Measurements from ENCODE around the gene BEND2. TPM values are rescaled to one million over a fixed set of nuclear protein-coding genes. Genes with fewer than 3 reads are reported as not detected.

BEND2 gene
- total and polyA plus RNA-seq, 12 donors, result 0.08 to 0.10 TPM; not detected in 10

- WGBS, 2 donors, result 51 to 54% methylated on average over 4 of the region's 4 CpGs
- intact Hi-C loops (cut with DNase I), result no loop called here
- no peak for DNase-seq
Observed at GRCh38 chrX:18160369-18160768, 60.3 kb downstream of the BEND2 start.

DNA sequence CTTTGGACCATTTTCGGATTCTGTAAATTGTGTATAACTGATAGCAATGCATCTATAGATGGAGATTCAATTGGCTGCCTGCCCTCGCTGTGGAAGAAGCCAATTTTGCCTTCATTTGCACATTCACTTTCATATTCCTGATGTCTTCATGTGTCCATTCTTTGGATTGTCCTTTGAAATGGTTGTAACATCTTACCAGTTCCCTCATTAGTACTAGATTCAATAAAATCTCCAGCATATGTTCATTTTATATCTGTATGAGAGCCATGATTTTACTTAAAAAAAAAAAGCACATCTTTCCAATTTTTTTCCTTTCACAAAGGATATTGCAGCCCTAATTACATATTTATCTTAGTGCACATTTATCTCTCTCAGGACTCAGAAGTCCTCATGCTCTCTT is 61.7 kb downstream of the BEND2 start:
- no peak overlapping the region for H3K27ac ChIP-seq
- WGBS, 2 donors, result 80 to 82% methylated on average over 2 of the region's 2 CpGs
- ATAC-seq (no peak), DNase-seq (no peak)
- H3K4me1 ChIP-seq, result no peaks in the 10 kb centered on the region
- H3K9me3 ChIP-seq, result no peaks in the 10 kb centered on the region
- peaks cover 0 to 17% (median 0%) of the 10 kb centered on the region in 7 donors for H3K27me3 ChIP-seq
- intact Hi-C loops (cut with DNase I), result no loop called here
- H3K4me3 ChIP-seq, result no peak overlapping the region
- H3K36me3 ChIP-seq, result no peaks in the 10 kb centered on the region
- TF ChIP-seq, protein P1, sequence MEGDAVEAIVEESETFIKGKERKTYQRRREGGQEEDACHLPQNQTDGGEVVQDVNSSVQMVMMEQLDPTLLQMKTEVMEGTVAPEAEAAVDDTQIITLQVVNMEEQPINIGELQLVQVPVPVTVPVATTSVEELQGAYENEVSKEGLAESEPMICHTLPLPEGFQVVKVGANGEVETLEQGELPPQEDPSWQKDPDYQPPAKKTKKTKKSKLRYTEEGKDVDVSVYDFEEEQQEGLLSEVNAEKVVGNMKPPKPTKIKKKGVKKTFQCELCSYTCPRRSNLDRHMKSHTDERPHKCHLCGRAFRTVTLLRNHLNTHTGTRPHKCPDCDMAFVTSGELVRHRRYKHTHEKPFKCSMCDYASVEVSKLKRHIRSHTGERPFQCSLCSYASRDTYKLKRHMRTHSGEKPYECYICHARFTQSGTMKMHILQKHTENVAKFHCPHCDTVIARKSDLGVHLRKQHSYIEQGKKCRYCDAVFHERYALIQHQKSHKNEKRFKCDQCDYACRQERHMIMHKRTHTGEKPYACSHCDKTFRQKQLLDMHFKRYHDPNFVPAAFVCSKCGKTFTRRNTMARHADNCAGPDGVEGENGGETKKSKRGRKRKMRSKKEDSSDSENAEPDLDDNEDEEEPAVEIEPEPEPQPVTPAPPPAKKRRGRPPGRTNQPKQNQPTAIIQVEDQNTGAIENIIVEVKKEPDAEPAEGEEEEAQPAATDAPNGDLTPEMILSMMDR (IDR thresholded peaks at IDR 0.05), result no peak

More at GRCh38 chrX:18160369-18160768, 60.3 kb downstream of the BEND2 start:
- peak in 2 of 8 donors; percentile 35 to 50 for ATAC-seq
- no peaks in the 10 kb centered on the region for H3K9me3 ChIP-seq
- H3K4me3 ChIP-seq, result no peak overlapping the region
- H3K36me3 ChIP-seq, result no peaks in the 10 kb centered on the region
- H3K27me3 ChIP-seq, result peaks cover 0 to 20% (median 0%) of the 10 kb centered on the region in 7 donors
- no peak overlapping the region for H3K27ac ChIP-seq
- TF ChIP-seq, protein P1 (IDR thresholded peaks at IDR 0.05), result no peak
- H3K4me1 ChIP-seq, result no peaks in the 10 kb centered on the region

- DNase-seq, result no peak
Observed at GRCh38 chrX:18151649-18152048, 69.0 kb downstream of the BEND2 start.

DNA sequence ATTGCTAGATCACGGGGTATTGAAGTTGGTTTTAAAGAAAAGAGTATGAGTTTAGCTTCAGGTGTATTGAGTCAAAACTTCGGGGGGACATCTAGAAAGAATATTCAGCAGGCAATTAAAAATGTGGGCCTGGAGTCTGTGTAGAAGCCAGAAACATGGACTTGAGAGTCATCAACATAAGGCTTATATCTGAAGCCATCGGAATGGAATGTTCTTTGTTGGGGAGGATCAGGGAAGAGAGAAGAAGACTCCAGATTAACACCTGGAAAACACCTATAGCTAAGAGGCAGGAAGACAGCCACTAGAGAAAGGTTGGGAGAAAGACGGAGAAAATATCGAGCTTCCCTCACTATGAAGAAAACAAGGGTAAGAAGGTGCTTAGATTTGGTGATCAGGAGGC is 69.5 kb downstream of the BEND2 start:
- ATAC-seq, result peak in 2 of 8 donors; percentile 29 to 54
- Histone ChIP-seq H3K4me1 (no peaks in the 10 kb centered on the region), H3K27me3 (no peaks in the 10 kb centered on the region), H3K9me3 (no peaks in the 10 kb centered on the region), H3K4me3 (no peak overlapping the region), H3K27ac (peak overlapping the region in 9 of 10 donors; percentile 25 to 77 (median 64)), H3K36me3 (no peaks in the 10 kb centered on the region)
- TF ChIP-seq, protein P1 (IDR thresholded peaks at IDR 0.05), result no peak
- no peak for DNase-seq
- 67 to 71% methylated on average over 5 of the region's 5 CpGs for WGBS, 2 donors
- intact Hi-C loops (cut with DNase I), result no loop called here

More at GRCh38 chrX:18151649-18152048, 69.0 kb downstream of the BEND2 start:
- intact Hi-C loops (cut with DNase I), result no loop called here
- ATAC-seq, result peak in 7 of 8 donors; percentile 58 to 97 (median 92)
- H3K27ac ChIP-seq, result peak overlapping the region in 9 of 10 donors; percentile 58 to 81 (median 75)
- TF ChIP-seq, protein P1 (IDR thresholded peaks at IDR 0.05), result no peak
- no peaks in the 10 kb centered on the region for H3K9me3 ChIP-seq
- no peaks in the 10 kb centered on the region for H3K4me1 ChIP-seq
- no peaks in the 10 kb centered on the region for H3K27me3 ChIP-seq
- WGBS, 2 donors, result 38 to 40% methylated on average over 1 of the region's 1 CpG
- H3K4me3 ChIP-seq, result no peak overlapping the region
- no peaks in the 10 kb centered on the region for H3K36me3 ChIP-seq
